ENCODE data around the gene LEPR.
"Not testable (repeated sequence)": the region's sequence is repeated elsewhere in the genome, so short reads cannot be mapped to it uniquely, and the experiment has no call there.

The LEPR gene

GRCh38 chr1:65445837-65446236 is 25.4 kb downstream of the LEPR start:
- Histone ChIP-seq H3K36me3 (ENCODE audit: control insufficient read depth, insufficient read depth, low read length) (no peaks in the 10 kb centered on the region), H3K27me3 (ENCODE audit: control insufficient read depth, insufficient read depth, low read length) (no peaks in the 10 kb centered on the region), H2AFZ (no peak overlapping the region), H3K9me3 (ENCODE audit: control insufficient read depth, low read length) (no peaks in the 10 kb centered on the region), H3K4me2 (ENCODE audit: low read length) (no peak overlapping the region), H3K4me3 (ENCODE audit: low read depth, low read length) (no peak overlapping the region), H3K27ac (no peak overlapping the region), H3K4me1 (no peaks in the 10 kb centered on the region), H3K79me2 (no peaks in the 10 kb centered on the region), H3K9ac (no peak overlapping the region)
- TF ChIP-seq CTCF (IDR thresholded peaks at IDR 0.05) = no peak

- H3K9ac ChIP-seq = no peak overlapping the region
- no peaks in the 10 kb centered on the region for H3K27me3 ChIP-seq (ENCODE audit: control insufficient read depth, insufficient read depth, low read length)
- H3K79me2 ChIP-seq = no peaks in the 10 kb centered on the region
- no peaks in the 10 kb centered on the region for H3K36me3 ChIP-seq (ENCODE audit: control insufficient read depth, insufficient read depth, low read length)
- no peak overlapping the region for H3K4me3 ChIP-seq (ENCODE audit: low read depth, low read length)
- no peak overlapping the region for H3K27ac ChIP-seq
- TF ChIP-seq CTCF (IDR thresholded peaks at IDR 0.05) = no peak
- no peak overlapping the region for H3K4me2 ChIP-seq (ENCODE audit: low read length)
- H2AFZ ChIP-seq = no peak overlapping the region
- H3K9me3 ChIP-seq (ENCODE audit: control insufficient read depth, low read length) = no peaks in the 10 kb centered on the region
- no peaks in the 10 kb centered on the region for H3K4me1 ChIP-seq
These were observed 28.9 kb downstream of the LEPR start for GRCh38 chr1:65449214-65449823.

- not testable (repeated sequence) for H2AFZ ChIP-seq; H3K4me1 ChIP-seq; H3K27ac ChIP-seq; H3K9ac ChIP-seq; H3K4me2 ChIP-seq (ENCODE audit: low read length); H3K79me2 ChIP-seq; H3K27me3 ChIP-seq (ENCODE audit: control insufficient read depth, insufficient read depth, low read length); H3K36me3 ChIP-seq (ENCODE audit: control insufficient read depth, insufficient read depth, low read length); H3K9me3 ChIP-seq (ENCODE audit: control insufficient read depth, low read length); H3K4me3 ChIP-seq (ENCODE audit: low read depth, low read length)
These were observed 35.2 kb downstream of the LEPR start for GRCh38 chr1:65455678-65456077.

GRCh38 chr1:65456481-65456880 is 36.0 kb downstream of the LEPR start:
- no peak overlapping the region for H2AFZ ChIP-seq
- H3K9me3 ChIP-seq (ENCODE audit: control insufficient read depth, low read length) = no peaks in the 10 kb centered on the region
- TF ChIP-seq CTCF (IDR thresholded peaks at IDR 0.05) = no peak
- H3K79me2 ChIP-seq = no peaks in the 10 kb centered on the region
- no peaks in the 10 kb centered on the region for H3K4me1 ChIP-seq
- H3K4me2 ChIP-seq (ENCODE audit: low read length) = no peak overlapping the region
- H3K27me3 ChIP-seq (ENCODE audit: control insufficient read depth, insufficient read depth, low read length) = no peaks in the 10 kb centered on the region
- no peak overlapping the region for H3K9ac ChIP-seq
- no peaks in the 10 kb centered on the region for H3K36me3 ChIP-seq (ENCODE audit: control insufficient read depth, insufficient read depth, low read length)
- H3K27ac ChIP-seq = no peak overlapping the region
- H3K4me3 ChIP-seq (ENCODE audit: low read depth, low read length) = no peak overlapping the region

GRCh38 chr1:65457868-65458267 is 37.4 kb downstream of the LEPR start:
- Histone ChIP-seq H3K4me3 (ENCODE audit: low read depth, low read length) (no peak overlapping the region), H3K4me1 (no peaks in the 10 kb centered on the region), H3K79me2 (no peaks in the 10 kb centered on the region), H3K36me3 (ENCODE audit: control insufficient read depth, insufficient read depth, low read length) (no peaks in the 10 kb centered on the region), H3K27ac (no peak overlapping the region), H3K9ac (no peak overlapping the region), H3K9me3 (ENCODE audit: control insufficient read depth, low read length) (no peaks in the 10 kb centered on the region), H2AFZ (no peak overlapping the region), H3K4me2 (ENCODE audit: low read length) (no peak overlapping the region), H3K27me3 (ENCODE audit: control insufficient read depth, insufficient read depth, low read length) (no peaks in the 10 kb centered on the region)
- no peak for TF ChIP-seq CTCF (IDR thresholded peaks at IDR 0.05)

Data from parathyroid adenoma (tissue), 2 donors.